Thoracic aorta (tissue), 2 donors: ENCODE results near the gene CDH10. TPM values are rescaled to one million over a fixed set of nuclear protein-coding genes. Genes with fewer than 3 reads are reported as not detected.

Experiments used
- ATAC-seq: fragments of 150-250 bp; one replicate; pipeline ENCODE4 v1.8.0; 2017; ENCODE audit warnings: low read depth; ENCODE audit not compliant: insufficient number of reproducible peaks, low FRiP score
- DNase-seq: peaks from one replicate; pipeline ENCODE4 v3.0.0-alpha.2; 2020; ENCODE audit warnings: low spot score
- H3K27ac ChIP-seq, 2 donors: fragments of 200-600 bp; sonication (generic); 1 replicate in 1 of 2; 2 replicates in 1 of 2; pipeline ENCODE4 v1.5.1; 2016; ENCODE audit warnings: mild to moderate bottlenecking in 2 of 2, moderate library complexity in 2 of 2
- H3K27me3 ChIP-seq: fragments of 200-600 bp; sonication (generic); replicated peaks from 2 replicates; pipeline ENCODE4 v1.6.0; 2016; ENCODE audit warnings: mild to moderate bottlenecking; ENCODE audit not compliant: insufficient read depth
- H3K36me3 ChIP-seq: fragments of 200-600 bp; sonication (generic); one replicate; pipeline ENCODE4 v1.5.1; 2016
- H3K4me1 ChIP-seq, 2 donors: fragments of 200-600 bp; sonication (generic); 1 replicate in 1 of 2; 2 replicates in 1 of 2; pipeline versions ENCODE4 v1.5.1 to v1.6.0; 2016; ENCODE audit warnings: low read depth in 2 of 2, mild to moderate bottlenecking in 1 of 2; ENCODE audit not compliant: control insufficient read depth in 1 of 2
- H3K4me3 ChIP-seq: fragments of 200-600 bp; sonication (generic); 2 replicates; pipeline ENCODE4 v1.5.1; 2016; ENCODE audit warnings: mild to moderate bottlenecking
- H3K9me3 ChIP-seq: fragments of 200-600 bp; sonication (generic); 2 replicates; pipeline ENCODE4 v1.5.1; 2016
- total RNA-seq, 2 donors: library from RNA; depleted of rRNA; stranded (reverse); fragments of >200 nt; gene quantifications; one replicate each; pipeline versions ENCODE4 v1.1.0 to v1.2.3, GENCODE V29; 2016
- TF ChIP-seq, protein P1 (sequence below): fragments of 200-600 bp; sonication (generic); IDR thresholded peaks from one replicate; pipeline ENCODE4 v1.5.1; 2019; ENCODE audit warnings: antibody characterized with exemption

Gene CDH10
- total RNA-seq, 2 donors from 2014 or later, result 0.35 TPM; not detected in 1

- ATAC-seq (no peak), DNase-seq (no peak)
- no peaks in the 10 kb centered on the region for H3K9me3 ChIP-seq
- no peak overlapping the region for H3K4me3 ChIP-seq
- TF ChIP-seq, protein P1, sequence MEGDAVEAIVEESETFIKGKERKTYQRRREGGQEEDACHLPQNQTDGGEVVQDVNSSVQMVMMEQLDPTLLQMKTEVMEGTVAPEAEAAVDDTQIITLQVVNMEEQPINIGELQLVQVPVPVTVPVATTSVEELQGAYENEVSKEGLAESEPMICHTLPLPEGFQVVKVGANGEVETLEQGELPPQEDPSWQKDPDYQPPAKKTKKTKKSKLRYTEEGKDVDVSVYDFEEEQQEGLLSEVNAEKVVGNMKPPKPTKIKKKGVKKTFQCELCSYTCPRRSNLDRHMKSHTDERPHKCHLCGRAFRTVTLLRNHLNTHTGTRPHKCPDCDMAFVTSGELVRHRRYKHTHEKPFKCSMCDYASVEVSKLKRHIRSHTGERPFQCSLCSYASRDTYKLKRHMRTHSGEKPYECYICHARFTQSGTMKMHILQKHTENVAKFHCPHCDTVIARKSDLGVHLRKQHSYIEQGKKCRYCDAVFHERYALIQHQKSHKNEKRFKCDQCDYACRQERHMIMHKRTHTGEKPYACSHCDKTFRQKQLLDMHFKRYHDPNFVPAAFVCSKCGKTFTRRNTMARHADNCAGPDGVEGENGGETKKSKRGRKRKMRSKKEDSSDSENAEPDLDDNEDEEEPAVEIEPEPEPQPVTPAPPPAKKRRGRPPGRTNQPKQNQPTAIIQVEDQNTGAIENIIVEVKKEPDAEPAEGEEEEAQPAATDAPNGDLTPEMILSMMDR, result no peak
- H3K4me1 ChIP-seq, result peaks cover 0 to 2% of the 10 kb centered on the region in 2 donors
- no peaks in the 10 kb centered on the region for H3K36me3 ChIP-seq
- H3K27me3 ChIP-seq, result no peaks in the 10 kb centered on the region
- no peak overlapping the region for H3K27ac ChIP-seq
Measured at GRCh38 chr5:24649531-24649930, 4.8 kb upstream of the CDH10 start.

- no peak for DNase-seq
- ATAC-seq, result no peak
- Histone ChIP-seq H3K27me3 (no peaks in the 10 kb centered on the region), H3K27ac (no peak overlapping the region), H3K9me3 (no peaks in the 10 kb centered on the region), H3K4me3 (no peak overlapping the region), H3K36me3 (no peaks in the 10 kb centered on the region), H3K4me1 (peaks cover 0 to 3% of the 10 kb centered on the region in 2 donors)
- TF ChIP-seq, protein P1, result no peak
Measured at GRCh38 chr5:24646915-24647314, 2.1 kb upstream of the CDH10 start.

DNA sequence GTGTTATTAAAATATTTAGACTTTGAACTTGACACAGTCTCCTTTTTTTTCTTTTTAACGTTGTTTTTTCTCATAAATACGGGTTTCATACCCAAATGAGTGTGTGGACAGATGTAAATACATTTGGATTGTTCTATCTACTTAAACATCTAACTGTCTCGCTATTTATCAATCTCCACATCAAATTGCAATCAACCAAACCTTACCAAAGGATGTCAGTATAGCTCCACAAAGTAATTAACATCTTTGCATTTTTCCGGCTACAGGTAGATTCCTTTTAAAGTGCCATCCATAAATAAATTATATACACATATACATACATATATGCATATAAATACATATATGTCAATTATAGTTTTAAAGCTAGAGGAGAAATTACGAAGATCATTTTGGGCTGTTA is 705 bp upstream of the CDH10 start:
- H3K4me1 ChIP-seq, result peaks cover 0 to 3% of the 10 kb centered on the region in 2 donors
- H3K27me3 ChIP-seq, result no peaks in the 10 kb centered on the region
- TF ChIP-seq, protein P1, result no peak
- no peaks in the 10 kb centered on the region for H3K36me3 ChIP-seq
- DNase-seq (no peak), ATAC-seq (no peak)
- H3K4me3 ChIP-seq, result no peak overlapping the region
- H3K27ac ChIP-seq, result no peak overlapping the region
- H3K9me3 ChIP-seq, result no peaks in the 10 kb centered on the region

DNA sequence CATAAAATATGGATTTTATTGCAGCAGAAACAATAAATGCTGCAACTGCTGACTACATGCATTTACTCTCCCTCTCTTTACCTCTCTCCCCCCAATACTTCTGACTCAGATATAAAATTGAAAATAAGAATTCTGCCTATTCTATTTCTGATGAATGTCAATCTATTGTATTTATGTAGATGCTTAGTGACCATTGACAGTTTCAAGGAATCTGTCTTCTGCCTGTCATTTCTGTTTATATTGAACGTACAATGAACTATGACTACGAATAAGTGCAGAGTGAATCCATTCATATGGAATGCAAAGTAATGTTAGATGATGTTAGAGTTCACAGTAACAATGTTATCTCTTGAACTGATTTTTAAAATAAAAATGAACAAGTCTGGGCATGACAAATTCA is 898 bp downstream of the CDH10 start:
- Histone ChIP-seq H3K9me3 (no peaks in the 10 kb centered on the region), H3K4me1 (peaks cover 0 to 3% of the 10 kb centered on the region in 2 donors), H3K27me3 (no peaks in the 10 kb centered on the region), H3K27ac (no peak overlapping the region), H3K36me3 (no peaks in the 10 kb centered on the region), H3K4me3 (no peak overlapping the region)
- no peak for DNase-seq
- TF ChIP-seq, protein P1, result no peak
- no peak for ATAC-seq

GRCh38 chr5:24643156-24643555 is 1.6 kb downstream of the CDH10 start:
- TF ChIP-seq, protein P1, result no peak
- no peaks in the 10 kb centered on the region for H3K9me3 ChIP-seq
- DNase-seq, result no peak
- no peak overlapping the region for H3K4me3 ChIP-seq
- ATAC-seq, result no peak
- H3K27ac ChIP-seq, result no peak overlapping the region
- H3K36me3 ChIP-seq, result no peaks in the 10 kb centered on the region
- H3K4me1 ChIP-seq, result peaks cover 0 to 3% of the 10 kb centered on the region in 2 donors
- no peaks in the 10 kb centered on the region for H3K27me3 ChIP-seq
